Large intestine (tissue), 3 donors: ENCODE measurements around the gene DOCK2. TPM values are rescaled to one million over a fixed set of nuclear protein-coding genes. Genes with fewer than 3 reads are reported as not detected.
"Not testable (repeated sequence)": the region's sequence is repeated elsewhere in the genome, so short reads cannot be mapped to it uniquely, and the experiment has no call there.

Experiments used
- DNase-seq, 2 donors: peaks; one replicate each; pipeline versions ENCODE4 v3.0.0 to v3.0.0-alpha.2; 2013
- H3K27ac ChIP-seq: one replicate; pipeline ENCODE4 v1.5.1; 2013; ENCODE audit warnings: low read length
- H3K27me3 ChIP-seq: 2 replicates; pipeline ENCODE4 v1.6.1; 2013; ENCODE audit warnings: low read length; ENCODE audit not compliant: control insufficient read depth, insufficient read depth
- H3K36me3 ChIP-seq: 2 replicates; pipeline ENCODE4 v1.6.1; 2013; ENCODE audit warnings: low read length; ENCODE audit not compliant: control insufficient read depth, insufficient read depth
- H3K4me1 ChIP-seq: one replicate; pipeline ENCODE4 v1.6.1; 2013; ENCODE audit warnings: low read length; ENCODE audit not compliant: control insufficient read depth, insufficient read depth
- H3K4me3 ChIP-seq: one replicate; pipeline ENCODE4 v1.5.1; 2013; ENCODE audit warnings: low read length
- H3K9me3 ChIP-seq: one replicate; pipeline ENCODE4 v1.6.1; 2013; ENCODE audit warnings: mild to moderate bottlenecking, low read depth, low read length, moderate library complexity; ENCODE audit not compliant: control insufficient read depth
- WGBS: methylation state at CpG from one replicate; pipeline ENCODE4 v1.1.5; 2013; ENCODE audit warnings: low lambda C conversion rate; ENCODE audit not compliant: insufficient coverage; 5-methylcytosine and 5-hydroxymethylcytosine counted together
- polyA plus RNA-seq: library from polyadenylated mRNA; unstranded; fragments of 120-200 nt; gene quantifications from one replicate; pipeline ENCODE4 v1.2.1, GENCODE V29; 2013

DOCK2 gene
- polyA plus RNA-seq, 1 donor, result 6.2 TPM

DNA sequence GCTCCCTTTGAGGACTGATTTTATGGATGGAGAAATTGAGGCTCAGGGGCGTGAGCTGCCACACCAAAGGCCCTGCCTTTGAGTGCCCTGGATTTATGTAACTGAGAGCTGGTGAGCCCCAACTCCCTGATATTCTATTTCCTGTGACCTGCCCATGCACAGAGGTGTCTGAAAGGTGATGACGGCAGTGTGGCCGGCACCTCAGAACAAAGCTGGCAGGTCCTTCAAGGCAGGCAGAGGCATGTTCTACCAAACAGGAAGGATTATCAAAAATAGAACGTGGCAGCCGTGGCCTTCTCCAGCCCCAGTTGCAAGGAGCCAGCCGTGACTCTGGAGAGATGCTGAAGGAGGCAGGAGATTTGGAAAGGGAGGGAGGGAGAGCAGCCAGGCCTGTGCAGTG lies 307.0 kb downstream of the DOCK2 start:
- Histone ChIP-seq H3K4me1 (no peaks in the 10 kb centered on the region), H3K9me3 (no peaks in the 10 kb centered on the region), H3K27me3 (no peaks in the 10 kb centered on the region), H3K27ac (no peak overlapping the region), H3K36me3 (no peaks in the 10 kb centered on the region), H3K4me3 (no peak overlapping the region)
- no CpG with 5 or more reads among the region's 6 CpGs for WGBS
- DNase-seq, result no peak

DNA sequence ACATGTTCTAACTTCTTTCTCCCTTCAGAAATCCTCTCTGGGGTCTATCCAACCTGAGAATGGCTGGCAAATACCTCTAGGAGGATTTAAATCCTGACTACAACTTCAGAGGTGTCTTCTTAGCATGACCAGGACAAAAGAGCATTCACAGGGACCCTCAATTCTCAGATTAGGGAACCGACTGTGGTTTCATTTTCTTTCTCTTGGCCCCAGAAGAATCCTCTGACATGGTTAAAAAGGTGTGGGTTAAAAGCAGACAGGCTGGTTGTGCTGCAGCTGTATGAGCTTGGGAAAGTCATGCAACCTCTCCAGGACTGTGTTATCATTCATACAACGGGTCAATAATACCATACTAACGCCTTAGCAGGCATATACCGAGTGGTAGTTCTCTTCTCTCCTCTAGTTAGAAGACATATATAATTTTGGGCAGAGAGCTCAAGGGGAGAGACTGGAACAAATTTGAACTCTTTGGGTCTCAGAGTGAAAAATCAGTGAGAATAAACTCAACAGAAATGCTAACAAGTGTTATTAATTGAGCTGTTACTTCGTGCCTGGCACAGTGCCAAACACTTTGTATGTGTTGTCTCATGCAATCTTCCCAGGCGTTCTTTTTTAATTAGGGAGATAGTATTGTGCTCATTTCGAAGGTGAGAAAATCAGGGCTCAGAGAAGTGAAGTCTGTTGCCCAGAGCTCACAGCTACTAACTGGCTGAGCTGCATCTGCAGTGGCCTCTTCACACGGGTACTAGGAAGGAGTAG lies 308.0 kb downstream of the DOCK2 start:
- DNase-seq, result peak in 1 of 2 donors; percentile 4
- H3K27me3 ChIP-seq, result no peaks in the 10 kb centered on the region
- no peaks in the 10 kb centered on the region for H3K4me1 ChIP-seq
- no peaks in the 10 kb centered on the region for H3K36me3 ChIP-seq
- WGBS, result no CpG with 5 or more reads among the region's 8 CpGs
- H3K9me3 ChIP-seq, result no peaks in the 10 kb centered on the region
- H3K27ac ChIP-seq, result no peak overlapping the region
- H3K4me3 ChIP-seq, result no peak overlapping the region

DNA sequence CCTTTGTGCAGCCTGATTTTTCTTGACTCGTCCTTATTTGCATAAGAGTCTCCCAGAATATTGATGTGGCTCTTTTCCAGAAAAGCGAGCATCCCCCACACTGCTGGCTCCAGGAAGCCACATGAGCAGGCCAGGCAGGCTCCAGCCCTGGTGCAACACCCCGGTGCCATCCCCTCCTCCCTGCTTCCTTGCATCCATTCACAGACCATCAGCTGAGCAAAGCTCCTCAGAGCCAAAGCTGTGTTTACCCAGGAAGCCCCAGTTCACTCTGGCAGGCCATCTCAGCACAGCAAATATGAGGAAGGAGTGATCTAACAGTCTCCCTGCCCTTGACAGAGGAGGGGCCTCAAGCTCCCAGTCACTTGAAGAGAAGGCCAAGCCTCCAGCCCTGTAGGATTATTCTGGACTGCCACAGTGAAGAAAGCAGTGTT lies 308.8 kb downstream of the DOCK2 start:
- DNase-seq, result peak; percentile 9 to 17
- WGBS, result no CpG with 5 or more reads among the region's 3 CpGs
- Histone ChIP-seq H3K27me3 (no peaks in the 10 kb centered on the region), H3K4me3 (no peak overlapping the region), H3K4me1 (no peaks in the 10 kb centered on the region), H3K27ac (no peak overlapping the region), H3K9me3 (no peaks in the 10 kb centered on the region), H3K36me3 (no peaks in the 10 kb centered on the region)

DNA sequence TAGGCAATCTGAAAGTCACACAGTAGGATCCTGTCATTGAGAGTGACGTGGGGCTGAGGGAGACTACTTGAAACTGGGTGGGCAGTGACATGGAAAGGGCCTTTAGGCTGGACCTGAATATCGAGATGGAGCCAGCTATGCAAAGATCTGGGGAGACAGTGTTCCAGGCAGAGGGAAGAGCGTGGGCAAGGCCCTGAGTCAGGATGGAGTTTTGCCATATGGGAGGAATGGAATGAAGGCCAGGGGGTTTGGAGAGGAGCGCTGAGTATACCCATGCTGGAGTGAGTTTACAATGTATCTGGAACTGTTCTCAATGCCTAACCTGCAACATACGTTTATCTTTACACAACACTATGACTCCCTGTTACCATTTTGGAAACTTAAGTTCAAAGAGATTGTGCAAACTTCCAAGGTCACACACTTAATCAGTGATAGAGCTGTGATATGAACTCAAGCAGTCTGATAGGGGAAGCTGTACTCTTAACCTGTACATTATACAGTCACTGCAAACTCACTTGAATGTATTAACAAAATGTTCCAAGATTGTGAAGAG lies 309.7 kb downstream of the DOCK2 start:
- no peak overlapping the region for H3K4me3 ChIP-seq
- DNase-seq, result no peak
- no peak overlapping the region for H3K27ac ChIP-seq
- H3K9me3 ChIP-seq, result no peaks in the 10 kb centered on the region
- H3K27me3 ChIP-seq, result no peaks in the 10 kb centered on the region
- H3K36me3 ChIP-seq, result no peaks in the 10 kb centered on the region
- H3K4me1 ChIP-seq, result no peaks in the 10 kb centered on the region
- no CpG with 5 or more reads among the region's 5 CpGs for WGBS

DNA sequence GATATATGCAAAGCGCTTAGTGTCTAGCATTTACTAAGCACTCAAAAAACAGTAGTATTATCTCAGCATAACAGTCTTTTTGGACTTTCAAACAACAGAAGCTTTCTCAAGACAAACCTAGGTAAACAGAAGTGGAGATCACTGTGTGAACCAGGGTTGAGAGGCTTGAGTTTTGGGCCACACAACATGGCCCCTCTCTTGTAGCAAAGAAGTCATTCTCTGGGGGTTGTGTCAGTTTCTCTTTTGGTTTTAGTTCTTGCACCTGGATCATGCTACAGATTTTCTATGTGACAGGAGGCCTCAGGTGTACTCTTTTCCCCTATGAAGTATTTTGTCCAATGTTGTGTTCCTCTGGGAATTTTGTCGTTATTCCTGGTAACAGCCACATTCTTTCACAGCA lies 313.3 kb downstream of the DOCK2 start:
- no peak for DNase-seq
- Histone ChIP-seq H3K4me3 (no peak overlapping the region), H3K36me3 (no peaks in the 10 kb centered on the region), H3K27me3 (no peaks in the 10 kb centered on the region), H3K27ac (no peak overlapping the region), H3K9me3 (no peaks in the 10 kb centered on the region), H3K4me1 (no peaks in the 10 kb centered on the region)
- whole genome bisulfite sequencing, result 80% methylated on average over 1 of the region's 2 CpGs

DNA sequence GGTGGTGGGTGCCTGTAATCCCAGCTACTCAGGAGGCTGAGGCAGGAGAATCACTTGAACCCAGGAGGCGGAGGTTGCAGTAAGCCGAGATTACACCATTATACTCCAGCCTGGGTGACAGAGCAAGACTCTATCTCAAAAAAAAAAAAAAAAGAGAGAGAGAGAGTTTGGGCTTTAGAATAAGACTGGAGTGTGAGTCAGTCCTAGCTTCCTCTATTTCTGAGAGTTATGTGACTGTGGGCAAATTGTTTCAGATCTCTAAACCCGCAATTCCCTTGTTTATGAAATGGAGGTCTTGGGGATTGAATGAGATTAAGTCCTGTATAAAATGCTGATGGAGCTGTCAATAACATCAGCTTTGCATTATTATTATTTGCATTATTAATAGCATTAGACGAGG lies 316.1 kb downstream of the DOCK2 start:
- H3K4me1 ChIP-seq, H3K27ac ChIP-seq, H3K4me3 ChIP-seq, H3K9me3 ChIP-seq, H3K27me3 ChIP-seq, DNase-seq, H3K36me3 ChIP-seq: not testable (repeated sequence)
- no CpG with 5 or more reads among the region's 4 CpGs for WGBS

DNA sequence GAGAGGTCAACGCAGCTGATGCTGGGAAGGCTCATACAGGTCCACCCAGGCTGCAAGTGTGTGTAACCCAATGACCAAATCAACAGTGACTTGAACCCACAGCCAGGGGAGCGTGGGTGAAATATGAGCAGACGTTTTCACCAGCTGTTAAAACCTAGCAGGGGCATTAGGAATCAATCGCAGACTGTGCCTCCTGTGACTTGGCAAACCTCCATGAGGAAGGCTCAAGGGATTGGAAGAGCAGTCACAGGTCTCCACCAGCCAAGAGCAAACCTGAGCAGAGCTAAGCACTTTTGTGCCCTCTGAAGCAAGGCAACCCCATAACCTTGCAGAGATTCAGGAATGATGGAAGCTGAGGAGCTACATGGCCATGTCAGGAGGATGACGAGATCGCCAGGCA lies 317.7 kb downstream of the DOCK2 start:
- H3K27me3 ChIP-seq, result peaks cover 3% of the 10 kb centered on the region
- H3K4me1 ChIP-seq, result no peaks in the 10 kb centered on the region
- no CpG with 5 or more reads among the region's 6 CpGs for WGBS
- no peak for DNase-seq
- H3K4me3 ChIP-seq, result no peak overlapping the region
- H3K9me3 ChIP-seq, result no peaks in the 10 kb centered on the region
- no peak overlapping the region for H3K27ac ChIP-seq
- H3K36me3 ChIP-seq, result no peaks in the 10 kb centered on the region

DNA sequence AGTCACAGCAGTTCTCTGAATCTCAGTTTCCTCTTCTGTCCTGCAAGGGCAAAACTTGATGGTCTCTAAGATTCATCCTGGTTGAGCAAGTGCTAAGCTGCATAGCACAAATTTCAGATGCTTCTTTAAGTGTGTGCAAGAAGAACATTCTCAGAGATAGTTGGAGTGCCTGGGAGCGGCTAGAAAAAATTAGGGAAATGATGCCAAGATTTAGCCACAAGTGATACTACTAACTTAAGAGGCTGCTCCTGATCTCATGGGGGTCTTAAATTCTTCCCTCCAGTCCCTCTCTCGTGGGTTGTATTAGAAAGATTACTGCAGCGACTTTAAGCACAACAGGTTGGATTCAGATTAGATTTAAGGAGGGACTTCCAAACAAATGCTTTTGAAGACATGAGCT lies 319.1 kb downstream of the DOCK2 start:
- WGBS, result no CpG with 5 or more reads among the region's 3 CpGs
- no peak for DNase-seq

DNA sequence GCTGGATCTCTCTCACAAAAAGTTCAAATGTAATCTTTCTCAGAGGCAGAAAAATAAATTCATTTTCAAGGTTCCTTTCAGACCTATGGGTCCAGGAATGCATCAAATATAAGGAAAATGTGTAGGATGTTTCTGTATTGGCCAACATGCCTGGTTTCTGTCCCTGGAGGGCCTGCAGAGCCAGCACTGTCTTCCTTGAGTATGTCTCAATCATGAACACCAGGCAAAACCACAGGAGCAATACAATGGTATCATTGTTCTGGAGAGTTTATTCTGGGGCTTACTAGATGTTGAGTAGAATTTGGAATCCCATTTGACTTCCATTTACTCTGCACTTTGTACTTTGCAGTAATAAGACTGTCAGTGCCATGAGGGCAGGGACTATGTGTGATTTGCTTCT lies 319.7 kb downstream of the DOCK2 start:
- no peaks in the 10 kb centered on the region for H3K4me1 ChIP-seq
- no peaks in the 10 kb centered on the region for H3K36me3 ChIP-seq
- DNase-seq, result no peak
- no peaks in the 10 kb centered on the region for H3K9me3 ChIP-seq
- no peak overlapping the region for H3K27ac ChIP-seq
- H3K27me3 ChIP-seq, result peaks cover 3% of the 10 kb centered on the region
- H3K4me3 ChIP-seq, result no peak overlapping the region

More for the DNA sequence above, 319.1 kb downstream of the DOCK2 start:
- H3K27me3 ChIP-seq, result peaks cover 3% of the 10 kb centered on the region
- no peaks in the 10 kb centered on the region for H3K4me1 ChIP-seq
- no peak overlapping the region for H3K4me3 ChIP-seq
- H3K36me3 ChIP-seq, result no peaks in the 10 kb centered on the region
- no peaks in the 10 kb centered on the region for H3K9me3 ChIP-seq
- H3K27ac ChIP-seq, result no peak overlapping the region

DNA sequence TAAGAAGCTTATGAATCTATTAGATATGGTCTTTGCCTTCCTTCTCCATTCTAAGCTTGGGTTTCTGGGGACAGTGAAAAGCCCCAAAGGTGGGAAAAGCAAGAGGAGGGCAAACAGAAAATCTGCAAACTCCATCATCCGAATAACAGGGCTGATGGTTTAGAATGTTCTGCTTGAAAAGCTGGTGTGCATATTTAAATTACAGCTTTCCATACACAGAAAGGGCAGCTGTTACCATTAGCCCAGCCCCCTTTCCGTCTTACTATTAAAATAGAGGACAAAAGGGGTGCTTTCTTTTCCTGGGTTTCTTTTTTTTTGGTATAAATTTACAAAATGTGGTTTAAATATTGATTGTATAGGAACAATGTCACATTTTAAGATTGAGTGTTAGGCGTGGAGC lies 321.2 kb downstream of the DOCK2 start:
- WGBS, result 100% methylated on average over 1 of the region's 3 CpGs
- no peak overlapping the region for H3K4me3 ChIP-seq
- no peak for DNase-seq
- H3K27ac ChIP-seq, result no peak overlapping the region
- peaks cover 3% of the 10 kb centered on the region for H3K27me3 ChIP-seq
- no peaks in the 10 kb centered on the region for H3K4me1 ChIP-seq
- H3K9me3 ChIP-seq, result no peaks in the 10 kb centered on the region
- no peaks in the 10 kb centered on the region for H3K36me3 ChIP-seq

DNA sequence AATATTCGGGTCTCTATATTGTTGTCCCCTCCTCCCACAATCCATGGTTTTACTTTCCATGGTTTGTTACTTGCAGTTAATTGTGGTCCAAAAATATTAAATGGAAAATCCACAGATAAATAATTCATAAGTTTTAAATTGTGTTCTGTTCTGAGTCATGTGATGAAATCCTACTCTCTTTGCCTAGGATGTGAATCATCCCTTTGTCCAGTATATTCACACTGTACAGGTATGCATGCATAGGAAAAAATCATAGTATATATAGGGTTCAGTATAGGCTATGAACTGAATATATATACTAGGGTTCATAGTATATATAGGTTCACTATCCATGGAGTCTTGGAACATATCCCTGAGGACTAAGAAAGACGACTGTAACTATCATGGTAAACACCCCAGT lies 323.6 kb downstream of the DOCK2 start:
- H3K9me3 ChIP-seq, result no peaks in the 10 kb centered on the region
- no peaks in the 10 kb centered on the region for H3K4me1 ChIP-seq
- H3K27ac ChIP-seq, result no peak overlapping the region
- no peaks in the 10 kb centered on the region for H3K36me3 ChIP-seq
- peaks cover 2% of the 10 kb centered on the region for H3K27me3 ChIP-seq
- no peak for DNase-seq
- no CpG with 5 or more reads among the region's 2 CpGs for WGBS
- no peak overlapping the region for H3K4me3 ChIP-seq
